ENCODE measurements around the gene ZGRF1.
"Not testable (repeated sequence)": the region's sequence is repeated elsewhere in the genome, so short reads cannot be mapped to it uniquely, and the experiment has no call there.

Gene ZGRF1

GRCh38 chr4:112545346-112545745, 91.4 kb downstream of the ZGRF1 start:
- no peak overlapping the region for H3K4me3 Mint-ChIP-seq

DNA sequence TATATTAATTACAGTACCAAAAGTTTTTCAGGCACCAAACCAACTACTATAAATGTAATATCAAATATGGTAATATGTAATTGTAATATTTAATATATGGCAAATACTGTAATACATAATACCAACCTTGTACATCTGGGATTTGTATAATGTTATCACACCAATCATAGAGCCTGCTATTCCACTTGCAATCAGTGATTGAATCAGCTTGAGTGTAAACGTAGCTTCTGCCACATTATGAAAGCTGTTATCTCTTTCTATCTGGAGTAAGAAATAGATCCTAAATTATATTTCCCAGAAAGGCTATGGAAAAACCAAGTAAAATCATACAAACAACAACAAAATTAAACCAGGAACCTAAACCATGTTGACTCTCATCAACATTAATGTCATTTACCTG, 96.0 kb downstream of the ZGRF1 start:
- Mint-ChIP-seq H3K4me3 (no peak overlapping the region), H3K9me3 (no peaks in the 10 kb centered on the region), H3K4me1 (no peaks in the 10 kb centered on the region), H3K27me3 (no peaks in the 10 kb centered on the region), H3K36me3 (peaks cover 4% of the 10 kb centered on the region), H3K27ac (no peak overlapping the region)

More at GRCh38 chr4:112545346-112545745, 91.4 kb downstream of the ZGRF1 start:
- Mint-ChIP-seq H3K9me3 (no peaks in the 10 kb centered on the region), H3K27ac (no peak overlapping the region), H3K4me1 (no peaks in the 10 kb centered on the region), H3K27me3 (no peaks in the 10 kb centered on the region), H3K36me3 (peaks cover 4% of the 10 kb centered on the region)

GRCh38 chr4:112536123-112536522, 100.6 kb downstream of the ZGRF1 start:
- Mint-ChIP-seq H3K27me3 (peaks cover 7% of the 10 kb centered on the region), H3K4me1 (no peaks in the 10 kb centered on the region), H3K4me3 (no peak overlapping the region), H3K9me3 (no peaks in the 10 kb centered on the region), H3K36me3 (peaks cover 3% of the 10 kb centered on the region), H3K27ac (no peak overlapping the region)

DNA sequence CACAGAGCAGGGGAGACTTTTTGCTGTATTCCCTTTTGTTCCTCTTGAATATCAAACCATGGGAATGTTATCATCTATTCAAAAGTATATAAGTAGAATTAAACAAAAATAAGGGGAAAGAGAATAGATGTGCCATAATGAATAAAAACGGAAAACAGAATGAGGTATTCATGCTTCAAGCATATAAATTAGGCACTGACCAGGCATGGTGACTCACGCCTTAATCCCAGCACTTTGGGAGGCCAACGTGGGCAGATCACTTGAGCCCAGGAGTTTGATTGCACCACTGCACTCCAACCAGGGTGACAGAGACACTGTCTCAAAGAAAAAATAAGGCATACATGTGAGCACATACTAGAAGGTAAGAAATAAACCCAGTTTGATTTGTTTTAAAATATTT, 104.4 kb downstream of the ZGRF1 start:
- no peak overlapping the region for H3K27ac Mint-ChIP-seq
- H3K4me3 Mint-ChIP-seq: no peak overlapping the region
- H3K9me3 Mint-ChIP-seq: no peaks in the 10 kb centered on the region
- no peaks in the 10 kb centered on the region for H3K4me1 Mint-ChIP-seq
- peaks cover 17% of the 10 kb centered on the region for H3K27me3 Mint-ChIP-seq
- H3K36me3 Mint-ChIP-seq: no peaks in the 10 kb centered on the region

GRCh38 chr4:112531146-112531545, 105.6 kb downstream of the ZGRF1 start:
- Mint-ChIP-seq H3K27ac (no peak overlapping the region), H3K27me3 (peaks cover 20% of the 10 kb centered on the region), H3K4me1 (no peaks in the 10 kb centered on the region), H3K9me3 (no peaks in the 10 kb centered on the region), H3K4me3 (no peak overlapping the region), H3K36me3 (no peaks in the 10 kb centered on the region)

DNA sequence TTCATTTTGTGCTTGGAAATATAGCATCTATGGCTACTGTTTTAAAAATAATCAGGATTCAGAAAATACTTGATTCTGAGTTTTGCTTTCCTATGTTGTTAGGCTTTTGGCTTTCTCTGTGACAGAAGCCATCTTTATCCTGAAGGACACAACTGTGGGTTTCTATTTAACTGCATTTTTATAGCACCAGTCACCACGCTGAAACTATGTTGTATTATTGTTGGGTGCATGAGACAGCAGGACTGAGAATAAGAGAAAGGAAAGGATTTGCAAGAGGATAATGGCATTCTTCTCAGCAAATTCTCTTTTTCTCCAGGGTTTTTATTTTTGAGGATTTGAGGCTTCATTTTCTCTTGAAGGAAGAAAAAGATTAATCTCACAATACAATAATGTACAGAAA, 110.6 kb downstream of the ZGRF1 start:
- Mint-ChIP-seq H3K4me1 (peaks cover 19% of the 10 kb centered on the region), H3K4me3 (no peak overlapping the region), H3K9me3 (no peaks in the 10 kb centered on the region), H3K27me3 (peaks cover 45% of the 10 kb centered on the region), H3K27ac (no peak overlapping the region), H3K36me3 (no peaks in the 10 kb centered on the region)

DNA sequence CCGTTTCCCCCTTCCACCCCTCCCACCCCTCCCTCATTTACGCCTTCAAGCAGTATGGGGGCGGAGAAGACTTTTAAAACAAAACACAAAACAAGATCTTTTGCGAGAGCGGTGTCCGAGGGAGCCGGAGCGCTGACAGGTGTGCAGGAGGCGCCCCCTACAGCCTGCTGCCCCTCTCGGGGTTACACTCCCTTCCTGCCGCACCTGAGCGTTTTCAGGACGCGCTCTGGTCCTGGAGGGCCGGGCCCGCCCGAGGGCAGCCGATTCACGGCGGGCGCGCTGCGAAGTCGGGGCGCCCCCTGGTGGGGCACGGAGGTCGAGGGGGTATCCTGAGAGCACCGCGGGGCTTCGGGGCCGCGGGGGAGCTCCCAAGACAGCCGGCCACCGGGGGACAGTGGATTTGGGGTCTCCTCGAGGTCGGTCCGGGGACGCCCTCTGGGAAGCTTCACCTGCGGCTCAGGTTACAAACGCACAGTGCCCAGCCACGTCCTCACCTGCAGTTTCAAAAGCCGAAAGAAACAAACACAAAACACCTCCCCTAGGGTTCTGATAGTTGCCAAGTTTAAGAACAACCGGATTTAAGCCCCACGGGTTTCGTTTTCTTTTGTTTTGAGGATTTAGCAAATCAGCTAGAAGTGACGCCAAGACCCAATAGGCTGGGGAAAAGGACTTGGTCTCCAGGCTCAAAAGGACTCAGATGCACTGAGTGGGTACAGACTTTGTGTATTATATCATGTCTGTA, 112.8 kb downstream of the ZGRF1 start:
- peak overlapping the region; percentile 88 for H3K4me3 Mint-ChIP-seq
- H3K9me3 Mint-ChIP-seq: peaks cover 5% of the 10 kb centered on the region
- H3K27me3 Mint-ChIP-seq: peaks cover 54% of the 10 kb centered on the region

DNA sequence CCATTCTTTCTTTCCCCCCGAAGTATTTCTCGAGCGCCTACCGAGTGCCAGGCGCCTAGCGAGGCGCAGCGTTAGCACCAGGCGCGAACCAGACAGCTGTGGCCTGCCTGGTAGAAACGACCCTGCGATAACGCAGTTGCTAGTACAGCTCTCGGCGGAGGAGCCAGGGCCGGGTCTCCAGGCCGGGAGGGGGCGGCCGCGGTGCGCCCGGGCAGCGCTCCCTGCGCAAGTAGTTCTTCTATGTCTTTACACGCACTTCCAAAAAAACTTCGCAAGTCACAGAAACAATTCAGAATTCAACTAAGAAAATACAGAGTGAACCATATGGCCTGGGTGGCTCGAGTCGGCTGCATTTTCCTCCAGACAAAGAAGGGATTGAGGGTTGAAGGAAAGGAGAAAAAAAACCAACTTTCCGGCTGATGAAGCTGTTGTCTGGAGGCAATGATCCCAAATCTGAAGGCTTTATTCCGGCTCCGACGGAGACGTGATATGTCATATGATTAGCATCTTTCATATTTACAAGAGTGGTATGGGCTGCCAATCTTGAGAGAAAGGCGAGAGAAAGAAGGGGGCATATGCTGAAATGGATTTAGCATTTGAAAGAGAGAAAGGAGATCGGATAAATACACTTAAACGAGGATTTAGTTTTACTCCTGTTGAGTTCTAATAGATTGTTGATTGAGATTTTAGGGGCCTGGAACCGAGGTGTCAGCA, 113.5 kb downstream of the ZGRF1 start:
- H3K27ac Mint-ChIP-seq: no peak overlapping the region

More for the DNA sequence above, 112.8 kb downstream of the ZGRF1 start:
- Mint-ChIP-seq H3K27ac (no peak overlapping the region), H3K4me1 (peaks cover 26% of the 10 kb centered on the region), H3K36me3 (peaks cover 1% of the 10 kb centered on the region)

DNA sequence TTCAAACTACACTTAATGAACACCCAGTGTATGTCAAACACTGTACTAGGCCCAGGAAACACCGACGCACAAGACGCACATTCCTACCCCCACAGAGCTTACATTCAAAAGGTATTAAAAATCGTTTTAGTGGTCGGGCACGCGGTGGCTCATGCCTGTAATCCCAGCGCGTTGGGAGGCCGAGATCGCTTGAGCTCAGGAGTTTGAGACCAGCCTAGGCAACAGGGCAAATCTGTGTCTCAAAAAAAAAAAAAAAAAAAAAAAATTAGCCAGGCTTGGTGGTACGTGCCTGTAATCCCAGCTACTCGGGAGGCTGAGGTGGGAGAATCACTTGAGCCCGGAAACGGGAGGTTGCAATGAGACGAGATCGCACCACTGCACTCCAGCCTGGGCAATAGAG, 114.3 kb downstream of the ZGRF1 start:
- peak overlapping the region; percentile 8 for H3K27ac Mint-ChIP-seq
- H3K9me3 Mint-ChIP-seq, H3K36me3 Mint-ChIP-seq: not testable (repeated sequence)
- peak overlapping the region; percentile 88 for H3K4me3 Mint-ChIP-seq
- H3K4me1 Mint-ChIP-seq: peaks cover 35% of the 10 kb centered on the region
- H3K27me3 Mint-ChIP-seq: peaks cover 69% of the 10 kb centered on the region

More for the DNA sequence above, 113.5 kb downstream of the ZGRF1 start:
- Mint-ChIP-seq H3K4me1 (peaks cover 28% of the 10 kb centered on the region), H3K9me3 (peaks cover 5% of the 10 kb centered on the region), H3K4me3 (peak overlapping the region; percentile 88), H3K27me3 (peaks cover 61% of the 10 kb centered on the region), H3K36me3 (peaks cover 1% of the 10 kb centered on the region)

- Mint-ChIP-seq H3K4me3 (no peak overlapping the region), H3K36me3 (peaks cover 1% of the 10 kb centered on the region), H3K4me1 (peaks cover 46% of the 10 kb centered on the region), H3K27me3 (peaks cover 72% of the 10 kb centered on the region), H3K27ac (no peak overlapping the region), H3K9me3 (peaks cover 5% of the 10 kb centered on the region)
Observed at GRCh38 chr4:112521123-112522023, 115.3 kb downstream of the ZGRF1 start.

- peaks cover 1% of the 10 kb centered on the region for H3K36me3 Mint-ChIP-seq
- peaks cover 5% of the 10 kb centered on the region for H3K9me3 Mint-ChIP-seq
- no peak overlapping the region for H3K4me3 Mint-ChIP-seq
- no peak overlapping the region for H3K27ac Mint-ChIP-seq
- H3K4me1 Mint-ChIP-seq: peaks cover 51% of the 10 kb centered on the region
- peaks cover 75% of the 10 kb centered on the region for H3K27me3 Mint-ChIP-seq
Observed at GRCh38 chr4:112520598-112521122, 116.0 kb downstream of the ZGRF1 start.

DNA sequence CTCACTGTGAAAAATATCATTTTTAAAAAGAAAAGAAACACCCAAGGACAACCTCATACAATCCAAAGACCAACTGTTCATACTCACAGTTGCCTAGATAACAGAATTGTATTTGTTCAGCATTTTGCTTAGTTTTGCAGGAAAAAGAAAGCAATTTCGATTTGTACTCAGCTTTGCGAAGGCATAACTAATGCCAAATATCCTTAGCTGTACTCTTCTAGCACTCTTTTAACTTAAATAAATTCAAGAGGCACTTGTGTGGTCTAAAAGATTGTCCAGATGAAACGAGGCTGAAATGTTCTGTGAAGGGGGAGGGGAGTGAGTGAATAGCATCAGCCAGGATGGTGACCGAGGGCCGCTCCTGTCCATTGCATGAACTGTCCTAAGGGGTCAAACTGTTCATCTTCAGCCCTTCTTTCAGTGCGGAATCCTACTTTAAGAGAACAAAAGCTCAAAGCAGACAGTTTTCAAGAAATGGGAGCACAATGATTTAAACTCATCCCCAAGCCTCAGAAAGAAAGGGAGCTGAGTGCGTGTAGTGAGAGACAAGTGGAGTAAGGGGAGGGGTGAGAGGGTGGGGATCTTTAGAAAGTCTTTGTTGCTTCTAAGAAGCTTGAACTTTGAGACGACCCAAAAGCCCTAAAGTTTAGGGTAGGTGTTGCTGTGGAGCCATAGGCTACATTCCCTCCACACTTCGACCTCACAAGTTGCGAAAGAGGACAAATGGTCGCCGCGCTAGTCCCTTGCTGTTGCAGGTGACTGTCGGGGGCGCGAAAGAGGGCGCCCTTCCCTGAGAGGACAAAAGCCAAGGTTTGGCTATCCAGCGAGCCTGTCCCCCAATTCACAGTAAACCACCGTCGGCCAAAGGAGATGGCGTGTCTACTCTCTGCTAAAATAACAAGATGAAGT, 116.8 kb downstream of the ZGRF1 start:
- Mint-ChIP-seq H3K4me3 (peak overlapping the region; percentile 15), H3K27ac (peak overlapping the region; percentile 17), H3K36me3 (peaks cover 1% of the 10 kb centered on the region), H3K27me3 (peaks cover 77% of the 10 kb centered on the region), H3K9me3 (peaks cover 5% of the 10 kb centered on the region), H3K4me1 (peaks cover 56% of the 10 kb centered on the region)

GRCh38 chr4:112518675-112519074, 118.0 kb downstream of the ZGRF1 start:
- Mint-ChIP-seq H3K4me3 (no peak overlapping the region), H3K36me3 (peaks cover 4% of the 10 kb centered on the region)

DNA sequence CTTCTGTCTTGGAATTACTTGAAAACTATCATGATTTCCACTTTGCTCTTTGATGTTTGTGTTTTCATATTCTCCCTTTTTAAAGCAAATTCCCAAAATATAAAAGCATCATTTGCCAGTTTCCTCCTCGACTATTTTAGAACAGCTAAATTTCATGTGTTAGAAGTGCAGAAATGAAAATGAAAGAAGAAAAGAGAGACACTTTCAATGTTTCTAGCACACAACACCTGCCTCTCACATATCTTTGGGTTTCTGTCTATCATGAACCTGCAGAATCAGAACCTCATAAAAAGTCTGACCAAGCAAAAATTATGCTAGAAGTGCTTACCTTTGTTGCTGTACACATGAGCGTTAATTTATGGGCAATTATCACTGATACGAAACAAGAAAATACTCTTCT, 118.8 kb downstream of the ZGRF1 start:
- Mint-ChIP-seq H3K36me3 (peaks cover 4% of the 10 kb centered on the region), H3K27me3 (peaks cover 83% of the 10 kb centered on the region), H3K4me3 (peak overlapping the region; percentile 68), H3K27ac (no peak overlapping the region), H3K4me1 (peaks cover 58% of the 10 kb centered on the region), H3K9me3 (peaks cover 5% of the 10 kb centered on the region)

More at GRCh38 chr4:112518675-112519074, 118.0 kb downstream of the ZGRF1 start:
- Mint-ChIP-seq H3K27me3 (peaks cover 83% of the 10 kb centered on the region), H3K4me1 (peaks cover 64% of the 10 kb centered on the region), H3K27ac (no peak overlapping the region), H3K9me3 (peaks cover 5% of the 10 kb centered on the region)
